ENCODE results near the gene CASKIN2.

DNA sequence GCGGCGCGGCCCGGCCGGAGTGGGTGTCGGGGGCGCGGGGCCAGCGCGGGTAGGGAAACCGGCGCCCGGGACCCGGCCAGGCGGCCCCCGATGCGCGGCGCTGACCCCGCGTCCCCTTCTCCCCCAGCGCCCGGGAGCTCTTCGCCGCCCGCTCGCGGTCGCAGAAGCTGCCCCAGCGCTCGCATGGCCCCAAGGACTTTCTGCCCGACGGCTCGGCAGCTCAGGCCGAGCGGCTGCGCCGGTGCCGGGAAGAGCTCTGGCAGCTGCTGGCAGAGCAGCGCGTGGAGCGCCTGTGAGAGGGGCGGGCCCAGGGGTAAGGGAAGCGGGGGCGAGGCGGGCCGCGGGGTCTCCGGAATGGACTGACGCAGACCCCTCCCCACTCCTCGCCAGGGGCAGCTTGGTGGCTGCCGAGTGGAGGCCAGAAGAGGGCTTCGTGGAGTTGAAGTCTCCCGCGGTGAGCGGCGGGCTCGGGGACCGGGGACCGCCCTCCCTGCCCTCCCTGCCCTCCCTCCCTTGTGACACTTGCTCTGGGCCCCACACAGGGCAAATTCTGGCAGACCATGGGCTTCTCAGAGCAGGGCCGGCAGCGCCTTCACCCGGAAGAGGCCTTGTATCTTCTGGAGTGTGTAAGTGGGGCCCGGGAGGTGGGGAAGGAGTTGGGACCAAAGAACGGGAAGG lies 1.4 kb upstream of the CASKIN2 start:
- TF ChIP-seq, protein P1, sequence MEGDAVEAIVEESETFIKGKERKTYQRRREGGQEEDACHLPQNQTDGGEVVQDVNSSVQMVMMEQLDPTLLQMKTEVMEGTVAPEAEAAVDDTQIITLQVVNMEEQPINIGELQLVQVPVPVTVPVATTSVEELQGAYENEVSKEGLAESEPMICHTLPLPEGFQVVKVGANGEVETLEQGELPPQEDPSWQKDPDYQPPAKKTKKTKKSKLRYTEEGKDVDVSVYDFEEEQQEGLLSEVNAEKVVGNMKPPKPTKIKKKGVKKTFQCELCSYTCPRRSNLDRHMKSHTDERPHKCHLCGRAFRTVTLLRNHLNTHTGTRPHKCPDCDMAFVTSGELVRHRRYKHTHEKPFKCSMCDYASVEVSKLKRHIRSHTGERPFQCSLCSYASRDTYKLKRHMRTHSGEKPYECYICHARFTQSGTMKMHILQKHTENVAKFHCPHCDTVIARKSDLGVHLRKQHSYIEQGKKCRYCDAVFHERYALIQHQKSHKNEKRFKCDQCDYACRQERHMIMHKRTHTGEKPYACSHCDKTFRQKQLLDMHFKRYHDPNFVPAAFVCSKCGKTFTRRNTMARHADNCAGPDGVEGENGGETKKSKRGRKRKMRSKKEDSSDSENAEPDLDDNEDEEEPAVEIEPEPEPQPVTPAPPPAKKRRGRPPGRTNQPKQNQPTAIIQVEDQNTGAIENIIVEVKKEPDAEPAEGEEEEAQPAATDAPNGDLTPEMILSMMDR (IDR thresholded peaks at IDR 0.05): no peak
- TF ChIP-seq POLR2AphosphoS5 (IDR thresholded peaks at IDR 0.05; ENCODE audit: low read depth, low read length) (no peak), SIN3A (IDR thresholded peaks at IDR 0.05; ENCODE audit: borderline replicate concordance, insufficient read depth, low read depth, low read length) (no peak)

Data from Panc1 (cell line).